Upper lobe of left lung (tissue), 6 donors: Measurements from ENCODE around the gene CARD16. TPM values are rescaled to one million over a fixed set of nuclear protein-coding genes. Genes with fewer than 3 reads are reported as not detected.

ENCODE experiments used
- ATAC-seq, 2 donors: fragments of 200-7000 bp; cut with Tn5 transposase; one replicate each; pipeline ENCODE4 v1.9.1; 2022; ENCODE audit warnings: mild to moderate bottlenecking in 2 of 2, moderate library complexity in 2 of 2; ENCODE audit not compliant: low FRiP score in 2 of 2
- DNase-seq, 2 donors: peaks; one replicate each; pipeline ENCODE4 v3.0.0-alpha.2; 2019 to 2020
- H3K27ac ChIP-seq, 4 donors: fragments of 200-600 bp; sonication (generic); one replicate each; pipeline ENCODE4 v1.5.1; 2016 to 2019
- H3K27me3 ChIP-seq, 4 donors: fragments of 200-600 bp; sonication (generic); one replicate each; pipeline ENCODE4 v1.5.1; 2017 to 2019
- H3K36me3 ChIP-seq, 4 donors: fragments of 200-600 bp; sonication (generic); one replicate each; pipeline ENCODE4 v1.5.1; 2016 to 2019
- H3K4me1 ChIP-seq, 4 donors: fragments of 200-600 bp; sonication (generic); one replicate each; pipeline ENCODE4 v1.5.1; 2018 to 2019
- H3K4me3 ChIP-seq, 4 donors: fragments of 200-600 bp; sonication (generic); one replicate each; pipeline ENCODE4 v1.5.1; 2017 to 2019; ENCODE audit warnings: mild to moderate bottlenecking in 2 of 4, moderate library complexity in 1 of 4
- H3K9me3 ChIP-seq, 4 donors: fragments of 200-600 bp; sonication (generic); one replicate each; pipeline ENCODE4 v1.5.1; 2018 to 2019
- CTCF ChIP-seq, 6 experiments: fragments of 450-650 bp in 4 of 6; fragments of 200-600 bp in 2 of 6; sonication (generic) in 2 of 6; IDR thresholded peaks; one replicate each; pipeline ENCODE4 v1.5.1; 2016 to 2019; ENCODE audit warnings: antibody characterized with exemption in 6 of 6
- EP300 ChIP-seq, 4 donors: sonication (generic); formaldehyde crosslinking; IDR thresholded peaks; one replicate each; pipeline ENCODE4 v1.5.1; 2017; ENCODE audit warnings: antibody characterized with exemption in 4 of 4, control low read depth in 2 of 4
- POLR2A ChIP-seq, 4 donors: fragments of 450-650 bp; IDR thresholded peaks; one replicate each; pipeline ENCODE4 v1.5.1; 2016 to 2017; ENCODE audit warnings: antibody characterized with exemption in 4 of 4, mild to moderate bottlenecking in 2 of 4
- POLR2AphosphoS5 ChIP-seq, 2 donors: sonication (generic); formaldehyde crosslinking; IDR thresholded peaks; one replicate each; pipeline ENCODE4 v1.5.1; 2017; ENCODE audit warnings: antibody characterized with exemption in 2 of 2
- WGBS, 2 donors: methylation state at CpG; one replicate each; pipeline ENCODE4 v1.1.5; 2017 to 2018; 5-methylcytosine and 5-hydroxymethylcytosine counted together
- total RNA-seq, 6 donors: library from RNA; depleted of rRNA in 4 of 6; stranded (reverse); fragments of >200 nt in 4 of 6; gene quantifications; one replicate each; pipeline versions ENCODE4 v1.1.0 to v1.2.1, GENCODE V29; 2016 to 2021
- donor health status: DM: no; HTN: no; CAD: no; lungs with moderate emphysema.
- donor health status: DM: no; HTN: yes; CAD: no; lungs with severe emphysema.

CARD16 gene
- total RNA-seq, 6 donors from 2014 or later = 5.2 to 79.3 (median 17.3) TPM

- 74 to 84% methylated on average over 3 of the region's 3 CpGs for WGBS, 2 donors
- H3K27ac ChIP-seq = no peak overlapping the region
- ATAC-seq = no peak
- H3K4me3 ChIP-seq = no peak overlapping the region
- TF ChIP-seq EP300 (IDR thresholded peaks at IDR 0.05) (no peak), POLR2A (IDR thresholded peaks at IDR 0.05) (no peak)
- no peak for DNase-seq
- H3K36me3 ChIP-seq = no peaks in the 10 kb centered on the region
- no peaks in the 10 kb centered on the region for H3K27me3 ChIP-seq
- no peaks in the 10 kb centered on the region for H3K9me3 ChIP-seq
- H3K4me1 ChIP-seq = peaks cover 0 to 7% (median 0%) of the 10 kb centered on the region in 4 donors
Observed at GRCh38 chr11:105005451-105005845, 39.7 kb downstream of the CARD16 start.

- Histone ChIP-seq H3K27ac (no peak overlapping the region), H3K4me3 (no peak overlapping the region), H3K36me3 (no peaks in the 10 kb centered on the region), H3K4me1 (peaks cover 0 to 7% (median 0%) of the 10 kb centered on the region in 4 donors), H3K27me3 (no peaks in the 10 kb centered on the region), H3K9me3 (no peaks in the 10 kb centered on the region)
- ATAC-seq (peak in 1 of 2 donors; percentile 34), DNase-seq (no peak)
- 83 to 87% methylated on average over 3 of the region's 3 CpGs for WGBS, 2 donors
- TF ChIP-seq CTCF (IDR thresholded peaks at IDR 0.05) (no peak), POLR2A (IDR thresholded peaks at IDR 0.05) (no peak), EP300 (IDR thresholded peaks at IDR 0.05) (no peak), POLR2AphosphoS5 (IDR thresholded peaks at IDR 0.05) (no peak)
Observed at GRCh38 chr11:105004021-105004420, 41.1 kb downstream of the CARD16 start.

GRCh38 chr11:105003151-105003550 is 42.0 kb downstream of the CARD16 start:
- 60 to 87% methylated on average over 2 of the region's 2 CpGs for WGBS, 2 donors
- ATAC-seq (no peak), DNase-seq (no peak)
- Histone ChIP-seq H3K27ac (no peak overlapping the region), H3K4me1 (peaks cover 0 to 7% (median 0%) of the 10 kb centered on the region in 4 donors), H3K27me3 (no peaks in the 10 kb centered on the region), H3K4me3 (no peak overlapping the region), H3K36me3 (no peaks in the 10 kb centered on the region), H3K9me3 (no peaks in the 10 kb centered on the region)
- TF ChIP-seq POLR2A (IDR thresholded peaks at IDR 0.05) = no peak
- TF ChIP-seq EP300 (IDR thresholded peaks at IDR 0.05) = no peak
- no peak for TF ChIP-seq CTCF (IDR thresholded peaks at IDR 0.05)
- TF ChIP-seq POLR2AphosphoS5 (IDR thresholded peaks at IDR 0.05) = no peak

- Histone ChIP-seq H3K4me1 (peaks cover 0 to 7% (median 0%) of the 10 kb centered on the region in 4 donors), H3K9me3 (no peaks in the 10 kb centered on the region), H3K27me3 (no peaks in the 10 kb centered on the region), H3K36me3 (no peaks in the 10 kb centered on the region), H3K27ac (no peak overlapping the region), H3K4me3 (no peak overlapping the region)
- 82 to 87% methylated on average over 7 of the region's 7 CpGs for WGBS, 2 donors
- ATAC-seq (peak in 1 of 2 donors; percentile 67), DNase-seq (peak in 1 of 2 donors; percentile 42)
- TF ChIP-seq EP300 (IDR thresholded peaks at IDR 0.05) (no peak), CTCF (IDR thresholded peaks at IDR 0.05) (peak; percentile 44 to 63 (median 52))
Observed at GRCh38 chr11:105000797-105001196, 44.3 kb downstream of the CARD16 start.

- WGBS, 2 donors = 91 to 96% methylated on average over 5 of the region's 5 CpGs
Observed at GRCh38 chr11:105000167-105000566, 45.0 kb downstream of the CARD16 start.

More at GRCh38 chr11:105000167-105000566, 45.0 kb downstream of the CARD16 start:
- ATAC-seq = no peak
- Histone ChIP-seq H3K36me3 (no peaks in the 10 kb centered on the region), H3K27me3 (no peaks in the 10 kb centered on the region), H3K4me1 (peaks cover 0 to 4% (median 0%) of the 10 kb centered on the region in 4 donors), H3K9me3 (no peaks in the 10 kb centered on the region), H3K4me3 (no peak overlapping the region), H3K27ac (no peak overlapping the region)
- TF ChIP-seq POLR2AphosphoS5 (IDR thresholded peaks at IDR 0.05) (no peak), EP300 (IDR thresholded peaks at IDR 0.05) (no peak), CTCF (IDR thresholded peaks at IDR 0.05) (no peak)
- DNase-seq = no peak
